Gastroesophageal sphincter (tissue), 3 donors: ENCODE measurements around the gene ITGB1BP1.

Experiments used
- CTCF ChIP-seq, 4 experiments: fragments of 200-600 bp in 2 of 4; fragments of 450-650 bp in 2 of 4; sonication (generic) in 1 of 4; IDR thresholded peaks; one replicate each; pipeline ENCODE4 v1.5.1; 2017 to 2019; ENCODE audit warnings: antibody characterized with exemption in 4 of 4, mild to moderate bottlenecking in 2 of 4, moderate library complexity in 2 of 4
- EP300 ChIP-seq: sonication (generic); formaldehyde crosslinking; IDR thresholded peaks from one replicate; pipeline ENCODE4 v1.6.1; 2017; ENCODE audit warnings: antibody characterized with exemption, mild to moderate bottlenecking
- POLR2A ChIP-seq, 2 donors: fragments of 450-650 bp; IDR thresholded peaks; one replicate each; pipeline ENCODE4 v1.6.1; 2017; ENCODE audit warnings: antibody characterized with exemption in 2 of 2, mild to moderate bottlenecking in 2 of 2, moderate library complexity in 1 of 2
- POLR2AphosphoS5 ChIP-seq: sonication (generic); formaldehyde crosslinking; IDR thresholded peaks from one replicate; pipeline ENCODE4 v1.6.1; 2017; ENCODE audit warnings: antibody characterized with exemption

GRCh38 chr2:9443526-9443925 lies 20.2 kb upstream of the ITGB1BP1 start:
- TF ChIP-seq POLR2A (IDR thresholded peaks at IDR 0.05) (no peak), CTCF (IDR thresholded peaks at IDR 0.05) (no peak), POLR2AphosphoS5 (no peak), EP300 (no peak)
